ENCODE data around the gene SLC2A11.

DNA sequence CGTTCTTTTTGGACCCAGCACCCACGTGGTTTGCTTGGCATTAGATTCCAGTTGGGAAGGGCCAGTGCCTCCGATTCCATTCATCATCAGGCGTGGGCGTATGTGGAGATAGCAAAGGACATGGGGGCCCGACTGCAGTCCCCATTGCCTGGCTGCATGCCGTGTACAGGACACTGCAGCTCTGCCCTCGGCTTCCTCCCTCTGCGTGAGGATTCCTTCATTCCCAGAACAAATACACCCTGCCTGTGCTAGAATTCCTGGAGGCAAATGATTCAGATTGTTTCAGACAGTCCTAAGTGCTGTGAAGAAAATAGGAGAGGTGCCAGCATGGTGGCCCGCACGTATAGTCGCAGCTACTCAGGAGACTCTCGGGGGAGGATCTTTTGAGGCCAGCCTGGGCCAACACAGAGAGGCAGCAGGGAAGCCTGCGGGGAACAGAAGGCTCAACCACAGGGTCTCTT, 34.3 kb upstream of the SLC2A11 start:
- TF ChIP-seq, protein P1, sequence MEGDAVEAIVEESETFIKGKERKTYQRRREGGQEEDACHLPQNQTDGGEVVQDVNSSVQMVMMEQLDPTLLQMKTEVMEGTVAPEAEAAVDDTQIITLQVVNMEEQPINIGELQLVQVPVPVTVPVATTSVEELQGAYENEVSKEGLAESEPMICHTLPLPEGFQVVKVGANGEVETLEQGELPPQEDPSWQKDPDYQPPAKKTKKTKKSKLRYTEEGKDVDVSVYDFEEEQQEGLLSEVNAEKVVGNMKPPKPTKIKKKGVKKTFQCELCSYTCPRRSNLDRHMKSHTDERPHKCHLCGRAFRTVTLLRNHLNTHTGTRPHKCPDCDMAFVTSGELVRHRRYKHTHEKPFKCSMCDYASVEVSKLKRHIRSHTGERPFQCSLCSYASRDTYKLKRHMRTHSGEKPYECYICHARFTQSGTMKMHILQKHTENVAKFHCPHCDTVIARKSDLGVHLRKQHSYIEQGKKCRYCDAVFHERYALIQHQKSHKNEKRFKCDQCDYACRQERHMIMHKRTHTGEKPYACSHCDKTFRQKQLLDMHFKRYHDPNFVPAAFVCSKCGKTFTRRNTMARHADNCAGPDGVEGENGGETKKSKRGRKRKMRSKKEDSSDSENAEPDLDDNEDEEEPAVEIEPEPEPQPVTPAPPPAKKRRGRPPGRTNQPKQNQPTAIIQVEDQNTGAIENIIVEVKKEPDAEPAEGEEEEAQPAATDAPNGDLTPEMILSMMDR (IDR thresholded peaks at IDR 0.05): no peak
- TF ChIP-seq POLR2A (IDR thresholded peaks at IDR 0.05): no peak

Measured in esophagus squamous epithelium (tissue), 4 donors.